SK-N-SH treated with all-trans-retinoic acid at 6 μM for 48 hours (cell line): ENCODE data around the gene EPHB2.
A peak's percentile ranks its signal among the peaks of the same experiment; 100 is the strongest.

Source experiments
- BACH2 ChIP-seq: fragments of 250-450 bp; sonication (Bioruptor Pico); IDR thresholded peaks from 2 replicates; pipeline ENCODE4 v1.9.0; 2021; ENCODE audit warnings: mild to moderate bottlenecking, borderline replicate concordance
- CREB5 ChIP-seq: fragments of 250-450 bp; sonication (Bioruptor Pico); IDR thresholded peaks from 2 replicates; pipeline ENCODE4 v1.5.1; 2020; ENCODE audit warnings: low read depth, mild to moderate bottlenecking, moderate library complexity
- CSDC2 ChIP-seq: fragments of 250-450 bp; sonication (Bioruptor Pico); IDR thresholded peaks from 2 replicates; pipeline ENCODE4 v1.5.0; 2020; ENCODE audit warnings: mild to moderate bottlenecking, moderate library complexity
- CSRNP3 ChIP-seq: fragments of 250-450 bp; sonication (Bioruptor Pico); IDR thresholded peaks from 2 replicates; pipeline ENCODE4 v1.5.1; 2021; ENCODE audit warnings: mild to moderate bottlenecking, moderate library complexity
- ESRRG ChIP-seq: fragments of 250-450 bp; sonication (Bioruptor Pico); IDR thresholded peaks from 2 replicates; pipeline ENCODE4 v1.6.1; 2021; ENCODE audit warnings: mild to moderate bottlenecking
- GLIS3 ChIP-seq: fragments of 250-450 bp; sonication (Bioruptor Pico); IDR thresholded peaks from 2 replicates; pipeline ENCODE4 v1.5.0; 2020; ENCODE audit warnings: mild to moderate bottlenecking, moderate library complexity
- OSR1 ChIP-seq: fragments of 250-450 bp; sonication (Bioruptor Pico); IDR thresholded peaks from 2 replicates; pipeline ENCODE4 v1.8.0; 2022; ENCODE audit warnings: moderate library complexity, mild to moderate bottlenecking, inconsistent platforms
- PPARA ChIP-seq: fragments of 250-450 bp; sonication (Bioruptor Pico); IDR thresholded peaks from 2 replicates; pipeline ENCODE4 v1.5.0; 2020; ENCODE audit warnings: mild to moderate bottlenecking, borderline replicate concordance
- TCF4 ChIP-seq: fragments of 250-450 bp; sonication (Bioruptor Pico); IDR thresholded peaks from 2 replicates; pipeline ENCODE4 v1.8.0; 2021; ENCODE audit warnings: mild to moderate bottlenecking, moderate library complexity, borderline replicate concordance
- ZC3H10 ChIP-seq: fragments of 250-450 bp; sonication (Bioruptor Pico); IDR thresholded peaks from 2 replicates; pipeline ENCODE4 v1.5.1; 2021; ENCODE audit warnings: mild to moderate bottlenecking, moderate library complexity
- ZFP3 ChIP-seq: fragments of 250-450 bp; sonication (Bioruptor Pico); IDR thresholded peaks from 2 replicates; pipeline ENCODE4 v1.5.0; 2020; ENCODE audit warnings: mild to moderate bottlenecking, moderate library complexity
- ZFP30 ChIP-seq: fragments of 450-650 bp; formaldehyde crosslinking; IDR thresholded peaks from 2 replicates; pipeline ENCODE4 v1.5.0; 2022; ENCODE audit warnings: mild to moderate bottlenecking, moderate library complexity
- TF ChIP-seq, protein P1 (sequence below): fragments of 250-450 bp; sonication (Bioruptor Pico); IDR thresholded peaks from 2 replicates; pipeline ENCODE4 v1.8.0; 2020; ENCODE audit warnings: mild to moderate bottlenecking, moderate library complexity, borderline replicate concordance

DNA sequence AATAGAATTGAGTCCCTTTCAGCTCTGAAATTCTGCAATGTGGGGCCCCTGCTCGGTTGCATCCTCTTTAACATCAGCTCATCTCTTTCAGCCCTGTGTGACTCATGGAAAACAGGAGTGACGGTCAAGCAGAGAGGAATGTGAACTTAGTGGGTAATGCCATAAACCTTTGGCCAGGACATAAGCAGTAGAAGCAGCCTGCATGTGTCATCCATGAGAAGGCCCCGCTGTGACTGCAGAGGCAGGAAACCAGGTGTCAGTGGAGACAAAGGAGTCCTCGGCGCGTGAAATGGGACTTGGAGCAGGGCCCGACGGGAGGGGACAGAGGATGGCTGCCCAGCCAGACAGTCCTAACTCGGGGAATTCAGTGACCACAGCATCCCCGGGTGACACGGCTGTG, 21.1 kb upstream of the EPHB2 start:
- TF ChIP-seq ZFP30 (CRISPR knock-in tag) (no peak), ESRRG (CRISPR knock-in tag) (no peak), GLIS3 (CRISPR knock-in tag) (no peak), ZC3H10 (no peak), ZFP3 (CRISPR knock-in tag) (0 out of 2 replicates have a peak, but pooled peaks have one; percentile 19), OSR1 (no peak), PPARA (CRISPR knock-in tag) (no peak), CSRNP3 (CRISPR knock-in tag) (no peak), BACH2 (CRISPR knock-in tag) (no peak), TCF4 (CRISPR knock-in tag) (no peak), CREB5 (CRISPR knock-in tag) (no peak), CSDC2 (no peak)
- TF ChIP-seq, protein P1, sequence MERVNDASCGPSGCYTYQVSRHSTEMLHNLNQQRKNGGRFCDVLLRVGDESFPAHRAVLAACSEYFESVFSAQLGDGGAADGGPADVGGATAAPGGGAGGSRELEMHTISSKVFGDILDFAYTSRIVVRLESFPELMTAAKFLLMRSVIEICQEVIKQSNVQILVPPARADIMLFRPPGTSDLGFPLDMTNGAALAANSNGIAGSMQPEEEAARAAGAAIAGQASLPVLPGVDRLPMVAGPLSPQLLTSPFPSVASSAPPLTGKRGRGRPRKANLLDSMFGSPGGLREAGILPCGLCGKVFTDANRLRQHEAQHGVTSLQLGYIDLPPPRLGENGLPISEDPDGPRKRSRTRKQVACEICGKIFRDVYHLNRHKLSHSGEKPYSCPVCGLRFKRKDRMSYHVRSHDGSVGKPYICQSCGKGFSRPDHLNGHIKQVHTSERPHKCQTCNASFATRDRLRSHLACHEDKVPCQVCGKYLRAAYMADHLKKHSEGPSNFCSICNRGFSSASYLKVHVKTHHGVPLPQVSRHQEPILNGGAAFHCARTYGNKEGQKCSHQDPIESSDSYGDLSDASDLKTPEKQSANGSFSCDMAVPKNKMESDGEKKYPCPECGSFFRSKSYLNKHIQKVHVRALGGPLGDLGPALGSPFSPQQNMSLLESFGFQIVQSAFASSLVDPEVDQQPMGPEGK (CRISPR knock-in tag) = no peak
